Mesendoderm (in vitro differentiated cells): Measurements from ENCODE around the gene HCCS.

Experiments
- DNase-seq: peaks from one replicate; pipeline ENCODE4 v3.0.0; 2013
- H2AK5ac ChIP-seq: 2 replicates; pipeline ENCODE4 v1.6.1; 2013; ENCODE audit warnings: low read length, inconsistent platforms
- H2BK120ac ChIP-seq: 2 replicates; pipeline ENCODE4 v1.6.1; 2013; ENCODE audit warnings: low read depth, mild to moderate bottlenecking, low read length, moderate library complexity, mixed read lengths
- H2BK15ac ChIP-seq: replicated peaks from 2 replicates; pipeline ENCODE4 v1.6.1; 2013; ENCODE audit warnings: low read depth, mild to moderate bottlenecking, moderate library complexity
- H2BK5ac ChIP-seq: 2 replicates; pipeline ENCODE4 v1.6.1; 2013; ENCODE audit warnings: low read length, inconsistent platforms
- H3K18ac ChIP-seq: 2 replicates; pipeline ENCODE4 v1.6.1; 2013; ENCODE audit warnings: mild to moderate bottlenecking, low read length, mixed read lengths
- H3K23ac ChIP-seq: one replicate; pipeline ENCODE4 v1.6.1; 2013; ENCODE audit warnings: low read length
- H3K27ac ChIP-seq: 2 replicates; pipeline ENCODE4 v1.5.1; 2013; ENCODE audit warnings: low read depth, mild to moderate bottlenecking, inconsistent platforms, low read length, moderate library complexity
- H3K27me3 ChIP-seq: 2 replicates; pipeline ENCODE4 v1.6.1; 2013; ENCODE audit warnings: low read length, control low read depth, mild to moderate bottlenecking, inconsistent platforms; ENCODE audit not compliant: insufficient read depth, poor library complexity
- H3K36me3 ChIP-seq: 2 replicates; pipeline ENCODE4 v1.6.1; 2013; ENCODE audit warnings: low read length, inconsistent platforms; ENCODE audit not compliant: control insufficient read depth, insufficient read depth
- H3K4ac ChIP-seq: one replicate; pipeline ENCODE4 v1.6.1; 2013; ENCODE audit warnings: low read depth, mild to moderate bottlenecking, low read length, moderate library complexity
- H3K4me1 ChIP-seq: 2 replicates; pipeline ENCODE4 v1.6.1; 2013; ENCODE audit warnings: low read depth, low read length, inconsistent platforms; ENCODE audit not compliant: control insufficient read depth
- H3K4me2 ChIP-seq: 2 replicates; pipeline ENCODE4 v1.6.1; 2013; ENCODE audit warnings: low read length
- H3K4me3 ChIP-seq: 2 replicates; pipeline ENCODE4 v1.5.1; 2013; ENCODE audit warnings: mild to moderate bottlenecking, low read length
- H3K56ac ChIP-seq: one replicate; pipeline ENCODE4 v1.6.1; 2013; ENCODE audit warnings: low read length
- H3K79me1 ChIP-seq: 2 replicates; pipeline ENCODE4 v1.6.1; 2013; ENCODE audit warnings: low read length, inconsistent platforms
- H3K79me2 ChIP-seq: 2 replicates; pipeline ENCODE4 v1.6.1; 2013; ENCODE audit warnings: mild to moderate bottlenecking, low read length; ENCODE audit not compliant: control insufficient read depth, insufficient read depth
- H3K9ac ChIP-seq: 2 replicates; pipeline ENCODE4 v1.6.1; 2013; ENCODE audit warnings: low read length, inconsistent platforms
- H4K5ac ChIP-seq: one replicate; pipeline ENCODE4 v1.6.1; 2013; ENCODE audit warnings: low read length
- H4K8ac ChIP-seq: one replicate; pipeline ENCODE4 v1.6.1; 2013; ENCODE audit warnings: low read depth, mild to moderate bottlenecking, control low read depth, low read length, moderate library complexity
- WGBS: extraction: QIAGEN DNeasy Blood & Tissue Kit; methylation state at CpG from one replicate; pipeline ENCODE4 v1.1.7; 2013; ENCODE audit warnings: low lambda C conversion rate, missing lambda C conversion rate; ENCODE audit not compliant: insufficient coverage; ENCODE audit errors: extremely low coverage; 5-methylcytosine and 5-hydroxymethylcytosine counted together

HCCS gene

DNA sequence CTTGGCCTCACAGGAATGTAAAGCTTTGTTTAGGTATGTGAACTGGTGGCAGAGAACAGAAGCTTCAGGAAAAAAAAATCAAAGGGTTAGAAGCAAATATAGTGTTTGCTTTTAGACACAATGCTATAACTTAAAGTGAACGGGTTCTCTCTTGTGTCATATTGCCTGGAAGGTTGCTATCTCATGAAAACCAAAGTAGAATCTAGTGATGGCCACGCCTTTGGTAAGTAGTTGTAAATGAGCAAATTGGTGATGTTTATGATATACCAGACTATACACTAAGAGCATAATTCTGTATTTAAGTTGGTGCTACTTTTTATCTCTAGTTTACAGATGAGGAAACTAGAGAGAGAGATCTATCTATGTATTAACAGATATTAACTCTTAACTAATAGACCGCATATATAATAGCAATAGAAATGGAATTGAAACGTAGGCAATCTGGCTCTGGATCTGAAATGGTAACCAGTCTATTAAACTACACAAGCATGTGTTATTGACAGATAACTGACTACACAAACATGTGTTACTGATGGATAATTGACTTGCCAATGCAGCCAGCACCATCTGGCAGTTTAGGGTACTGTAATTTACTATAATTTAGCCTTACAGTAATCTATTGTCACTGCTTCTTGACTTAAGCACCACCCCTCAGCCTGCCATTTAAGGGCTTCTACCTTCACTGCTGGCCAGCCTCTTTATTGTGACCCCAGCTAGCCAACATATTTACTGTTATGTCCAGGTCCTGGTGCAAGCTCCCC is 40.8 kb downstream of the HCCS start:
- H3K9ac ChIP-seq, result no peak overlapping the region
- H3K4me3 ChIP-seq, result no peak overlapping the region
- no peak overlapping the region for H4K5ac ChIP-seq
- H2BK15ac ChIP-seq, result no peak overlapping the region
- DNase-seq, result no peak
- H3K27ac ChIP-seq, result no peak overlapping the region
- no peaks in the 10 kb centered on the region for H3K36me3 ChIP-seq
- WGBS, result no CpG with 5 or more reads among the region's 4 CpGs
- H3K27me3 ChIP-seq, result no peaks in the 10 kb centered on the region
- no peak overlapping the region for H2BK120ac ChIP-seq
- H3K4ac ChIP-seq, result no peak overlapping the region
- H4K8ac ChIP-seq, result no peak overlapping the region
- no peaks in the 10 kb centered on the region for H3K4me1 ChIP-seq
- H2BK5ac ChIP-seq, result no peak overlapping the region
- H3K23ac ChIP-seq, result no peak overlapping the region
- H3K56ac ChIP-seq, result no peak overlapping the region
- no peak overlapping the region for H3K4me2 ChIP-seq
- no peak overlapping the region for H3K18ac ChIP-seq
- H3K79me1 ChIP-seq, result no peaks in the 10 kb centered on the region
- no peak overlapping the region for H2AK5ac ChIP-seq
- no peaks in the 10 kb centered on the region for H3K79me2 ChIP-seq

GRCh38 chrX:11159149-11159548 is 48.0 kb downstream of the HCCS start:
- Histone ChIP-seq H3K79me2 (no peaks in the 10 kb centered on the region), H3K4me3 (no peak overlapping the region), H3K36me3 (no peaks in the 10 kb centered on the region), H2BK15ac (no peak overlapping the region), H3K56ac (no peak overlapping the region), H3K27me3 (no peaks in the 10 kb centered on the region), H3K79me1 (no peaks in the 10 kb centered on the region), H2BK5ac (no peak overlapping the region), H3K9ac (no peak overlapping the region), H2BK120ac (no peak overlapping the region), H4K8ac (no peak overlapping the region), H3K4me2 (no peak overlapping the region), H3K4ac (no peak overlapping the region), H3K27ac (no peak overlapping the region), H3K23ac (no peak overlapping the region), H3K4me1 (no peaks in the 10 kb centered on the region), H3K18ac (no peak overlapping the region), H4K5ac (no peak overlapping the region), H2AK5ac (no peak overlapping the region)
- WGBS, result no CpG with 5 or more reads among the region's 1 CpG
- no peak for DNase-seq

DNA sequence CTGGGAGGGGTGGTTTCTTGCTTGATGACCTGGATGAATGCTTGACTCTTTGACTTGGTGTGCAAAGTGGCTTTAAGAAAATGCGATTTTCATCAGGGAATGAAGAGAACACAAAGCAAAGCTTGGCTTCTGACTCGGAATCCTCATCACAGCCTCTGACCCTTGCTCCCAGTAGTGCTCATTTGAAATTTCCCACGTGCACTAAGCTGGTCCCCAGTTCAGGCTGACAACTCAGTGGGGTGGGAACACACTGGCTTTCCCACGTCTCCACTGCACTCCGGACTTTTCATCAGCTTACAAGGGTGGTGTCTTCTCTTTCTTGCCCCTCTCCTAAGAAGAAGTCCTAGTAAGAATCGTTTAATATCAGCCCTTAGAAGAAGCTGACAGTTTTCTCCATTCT is 53.3 kb downstream of the HCCS start:
- no peaks in the 10 kb centered on the region for H3K27me3 ChIP-seq
- no peak overlapping the region for H3K4me3 ChIP-seq
- H3K9ac ChIP-seq, result no peak overlapping the region
- no peak overlapping the region for H2BK120ac ChIP-seq
- H3K4me2 ChIP-seq, result no peak overlapping the region
- no peak overlapping the region for H3K27ac ChIP-seq
- no peak overlapping the region for H4K8ac ChIP-seq
- no peak overlapping the region for H3K23ac ChIP-seq
- no peak overlapping the region for H3K4ac ChIP-seq
- H3K4me1 ChIP-seq, result no peaks in the 10 kb centered on the region
- H3K56ac ChIP-seq, result no peak overlapping the region
- no peak for DNase-seq
- no peak overlapping the region for H2BK5ac ChIP-seq
- no peak overlapping the region for H2BK15ac ChIP-seq
- no CpG with 5 or more reads among the region's 6 CpGs for WGBS
- H2AK5ac ChIP-seq, result no peak overlapping the region
- no peaks in the 10 kb centered on the region for H3K79me1 ChIP-seq
- H3K79me2 ChIP-seq, result no peaks in the 10 kb centered on the region
- H4K5ac ChIP-seq, result no peak overlapping the region
- H3K18ac ChIP-seq, result no peak overlapping the region
- no peaks in the 10 kb centered on the region for H3K36me3 ChIP-seq

DNA sequence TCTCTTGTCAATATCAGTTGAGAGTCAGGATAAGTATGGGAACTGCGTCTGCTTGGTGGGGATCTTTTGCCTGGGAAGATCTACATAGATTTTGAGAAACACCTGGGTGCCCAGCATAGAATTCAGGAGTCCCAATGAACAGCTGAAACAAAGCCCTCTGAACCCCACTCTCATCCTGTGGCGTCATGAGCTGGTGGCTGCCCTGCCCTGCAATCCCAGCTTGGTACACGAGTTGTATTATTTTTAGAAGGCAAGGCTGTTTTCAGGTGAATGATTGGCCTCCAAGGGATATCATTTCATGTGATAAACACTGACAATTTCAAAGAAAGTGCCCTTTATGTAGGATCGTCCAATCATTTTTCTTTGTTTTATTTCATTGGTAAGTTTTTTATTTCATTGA is 60.8 kb downstream of the HCCS start:
- Histone ChIP-seq H3K4me2 (no peak overlapping the region), H2BK120ac (no peak overlapping the region), H4K8ac (no peak overlapping the region), H3K9ac (no peak overlapping the region), H3K56ac (no peak overlapping the region), H3K4me3 (no peak overlapping the region), H3K27me3 (no peaks in the 10 kb centered on the region), H3K79me2 (no peaks in the 10 kb centered on the region), H2BK5ac (no peak overlapping the region), H3K27ac (no peak overlapping the region), H3K18ac (no peak overlapping the region), H3K4me1 (no peaks in the 10 kb centered on the region), H4K5ac (no peak overlapping the region), H3K4ac (no peak overlapping the region), H3K36me3 (no peaks in the 10 kb centered on the region), H2BK15ac (no peak overlapping the region), H2AK5ac (no peak overlapping the region), H3K79me1 (no peaks in the 10 kb centered on the region), H3K23ac (no peak overlapping the region)
- no CpG with 5 or more reads among the region's 4 CpGs for WGBS
- DNase-seq, result no peak

DNA sequence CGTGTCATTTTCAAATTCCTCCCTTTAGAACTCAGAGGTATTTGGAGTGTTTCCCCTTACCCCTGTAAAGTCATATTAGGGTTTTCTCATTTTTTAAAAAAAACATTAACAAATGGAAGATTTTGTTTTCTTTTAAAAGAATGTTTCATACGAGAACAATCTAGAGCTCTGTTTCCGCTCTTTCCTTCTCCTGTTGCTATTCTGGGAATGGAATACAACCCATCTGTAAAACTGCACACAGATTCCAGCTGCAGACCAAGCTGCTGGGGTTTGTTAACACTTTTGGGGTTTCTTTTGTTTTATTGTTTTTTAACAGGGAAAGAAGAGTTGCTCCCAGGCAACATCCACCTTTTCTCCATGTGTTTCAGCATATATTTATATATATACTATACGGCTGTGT is 61.3 kb downstream of the HCCS start:
- Histone ChIP-seq H3K9ac (no peak overlapping the region), H3K4ac (no peak overlapping the region), H3K27ac (no peak overlapping the region), H4K8ac (no peak overlapping the region), H3K36me3 (no peaks in the 10 kb centered on the region), H3K4me3 (no peak overlapping the region), H2BK120ac (no peak overlapping the region), H3K27me3 (no peaks in the 10 kb centered on the region), H3K4me1 (no peaks in the 10 kb centered on the region), H2BK5ac (no peak overlapping the region), H3K56ac (no peak overlapping the region), H4K5ac (no peak overlapping the region), H3K23ac (no peak overlapping the region), H3K4me2 (no peak overlapping the region), H3K79me1 (no peaks in the 10 kb centered on the region), H3K18ac (no peak overlapping the region), H3K79me2 (no peaks in the 10 kb centered on the region), H2BK15ac (no peak overlapping the region), H2AK5ac (no peak overlapping the region)
- WGBS, result no CpG with 5 or more reads among the region's 4 CpGs
- DNase-seq, result no peak
